HG02852 (cell line): ENCODE measurements around the gene FOXJ1.

Experiments used
- ATAC-seq: cut with Tn5 transposase; IDR thresholded peaks from one replicate; pipeline ENCODE4 v1.9.1; 2021; ENCODE audit warnings: mild to moderate bottlenecking, moderate library complexity; ENCODE audit not compliant: unreplicated experiment

The FOXJ1 gene

DNA sequence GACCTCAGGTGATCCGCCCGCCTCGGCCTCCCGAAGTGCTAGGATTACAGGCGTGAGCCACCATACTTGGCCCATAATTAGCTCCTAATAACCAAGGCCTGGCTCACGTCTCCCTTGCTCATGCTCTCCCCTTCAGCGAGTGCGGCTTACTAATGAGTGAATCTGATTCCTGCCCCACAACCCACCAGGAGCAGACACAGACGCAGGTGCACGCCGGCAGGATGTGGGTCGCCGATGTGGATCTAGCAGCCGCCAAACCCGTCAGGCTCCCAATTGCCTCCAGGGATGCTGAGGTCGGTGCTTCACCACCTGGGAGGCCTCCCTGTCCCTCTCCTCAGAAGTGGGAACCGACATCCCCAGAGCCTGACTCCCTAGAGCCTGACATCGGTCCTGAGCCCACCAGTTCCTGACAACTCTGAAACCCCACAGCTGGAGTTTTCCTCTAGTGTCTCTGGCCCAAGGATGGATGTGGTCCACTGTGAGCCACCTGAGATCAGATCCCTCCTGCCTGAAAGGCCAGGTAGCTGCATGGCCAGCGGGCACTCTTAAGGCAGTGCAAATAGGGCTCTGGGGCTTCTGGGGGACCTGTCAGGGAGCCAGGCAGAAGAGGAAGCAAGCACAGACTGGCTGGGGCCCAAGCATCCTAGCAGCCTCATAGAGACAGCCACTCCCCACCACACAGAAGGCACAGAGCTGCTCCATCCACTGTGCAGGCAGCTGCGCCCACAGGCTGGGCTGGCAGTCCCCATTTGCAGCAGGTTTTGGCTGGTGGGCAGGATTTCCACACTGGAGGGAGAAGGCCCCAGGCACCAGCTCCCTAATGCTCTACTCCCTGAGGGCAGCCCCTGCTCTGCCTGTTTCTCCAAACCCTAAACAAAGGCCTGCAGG is 48.3 kb downstream of the FOXJ1 start:
- no peak for ATAC-seq

DNA sequence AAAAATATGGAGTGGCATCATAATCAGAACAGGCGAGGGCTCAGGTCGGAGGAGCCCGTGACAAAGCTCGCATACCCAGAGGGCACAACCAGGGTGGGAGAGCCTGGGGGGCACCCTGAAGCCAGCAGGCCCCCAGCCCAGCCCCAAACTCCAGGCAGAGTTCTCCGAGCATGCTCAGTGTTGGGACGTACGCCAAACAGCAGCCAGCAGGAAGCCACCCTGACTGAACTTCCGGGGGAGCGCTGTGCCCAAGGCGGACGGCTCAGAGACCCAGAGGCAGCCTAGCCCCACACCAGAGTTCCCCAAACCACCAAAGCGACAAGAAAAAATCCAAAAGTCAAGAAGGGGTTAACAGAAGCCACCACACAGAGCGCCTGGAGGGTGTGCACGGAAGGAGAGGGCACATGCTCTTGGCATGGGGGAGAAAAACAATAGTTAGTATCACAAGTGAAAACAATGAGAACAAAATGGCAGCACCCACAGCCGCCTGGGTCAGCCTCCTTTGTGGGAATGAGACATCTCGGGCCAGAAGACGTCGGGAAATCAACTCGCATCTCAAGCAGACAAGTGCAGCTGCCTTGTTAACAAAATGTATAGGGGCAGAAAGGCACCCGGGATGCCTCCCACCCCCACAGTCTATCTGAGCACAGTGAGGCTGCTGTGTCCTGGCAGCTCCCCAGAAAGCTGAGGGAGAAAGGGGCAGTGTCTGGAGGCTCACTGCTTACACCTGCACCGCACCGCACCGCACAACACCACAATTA is 49.3 kb downstream of the FOXJ1 start:
- ATAC-seq: no peak

DNA sequence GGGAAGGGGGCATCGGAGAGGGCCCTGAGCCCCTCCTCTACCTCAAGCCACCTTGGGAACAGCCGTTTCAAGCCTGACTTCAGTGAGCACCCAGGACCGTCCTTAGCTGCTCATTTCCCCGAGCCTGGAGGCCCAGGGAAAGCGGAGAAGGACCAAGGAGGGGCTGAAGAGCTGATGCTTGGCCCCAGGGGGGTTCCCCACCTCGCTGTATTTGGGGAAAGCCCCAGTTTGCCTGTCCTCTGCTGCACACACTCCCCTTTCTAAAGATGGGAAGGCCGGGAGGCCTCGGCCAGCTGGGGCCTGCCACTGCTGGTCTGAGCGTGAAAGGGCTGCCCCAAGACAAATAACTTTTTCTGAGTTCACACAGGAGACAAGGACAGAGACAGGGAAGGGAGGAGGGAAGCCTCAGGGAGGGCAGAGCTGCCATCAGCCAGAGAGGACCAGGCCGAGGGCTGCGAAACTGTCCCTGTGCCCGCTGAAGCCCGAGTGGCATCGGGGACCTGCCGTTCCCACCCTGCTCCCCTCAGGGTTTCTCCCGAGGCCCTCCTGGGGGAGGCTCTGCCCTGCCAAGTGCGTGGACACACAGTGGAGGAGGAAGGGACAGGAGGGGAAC is 50.4 kb downstream of the FOXJ1 start:
- ATAC-seq: no peak

DNA sequence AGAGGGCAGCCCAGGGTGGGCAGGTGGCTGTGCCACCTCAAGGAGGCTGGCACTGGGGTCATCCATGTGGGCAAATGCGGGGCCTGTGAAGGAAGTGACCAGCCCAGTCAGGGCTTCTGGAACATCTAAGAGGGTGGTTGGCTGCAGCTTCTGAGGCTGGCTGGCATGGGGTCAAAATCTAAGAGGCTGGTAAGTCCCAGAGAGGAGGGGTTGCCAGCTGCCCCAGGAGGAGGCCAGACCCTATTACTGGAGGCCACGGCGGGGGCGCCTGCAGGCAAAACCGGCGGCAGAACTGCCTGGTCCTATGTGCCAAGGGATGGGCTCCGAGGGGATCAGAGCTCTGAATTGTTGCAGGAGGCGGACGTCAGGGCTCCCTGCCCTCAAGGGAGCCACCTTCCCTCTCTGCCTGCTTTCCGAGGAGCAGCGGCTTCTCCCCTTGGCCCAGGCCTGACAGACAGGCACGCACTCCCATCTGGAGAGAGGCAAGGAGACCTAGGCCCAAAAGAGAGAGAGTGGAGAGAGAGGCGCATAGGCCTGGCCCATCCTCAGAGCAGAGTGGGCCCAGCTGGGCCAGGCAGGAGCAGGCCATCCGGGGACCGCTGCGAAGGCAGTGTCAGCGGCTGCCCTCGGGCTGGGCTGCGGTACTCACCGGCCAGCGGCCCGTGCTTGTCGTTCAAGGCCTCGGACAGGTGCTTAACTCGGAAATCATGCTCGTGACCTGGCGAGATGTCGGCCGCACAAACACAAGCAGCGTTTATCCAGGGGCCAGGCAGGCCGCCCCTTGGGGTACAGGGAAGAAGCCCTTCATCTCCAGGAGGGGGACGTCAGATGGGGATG is 51.1 kb downstream of the FOXJ1 start:
- no peak for ATAC-seq

DNA sequence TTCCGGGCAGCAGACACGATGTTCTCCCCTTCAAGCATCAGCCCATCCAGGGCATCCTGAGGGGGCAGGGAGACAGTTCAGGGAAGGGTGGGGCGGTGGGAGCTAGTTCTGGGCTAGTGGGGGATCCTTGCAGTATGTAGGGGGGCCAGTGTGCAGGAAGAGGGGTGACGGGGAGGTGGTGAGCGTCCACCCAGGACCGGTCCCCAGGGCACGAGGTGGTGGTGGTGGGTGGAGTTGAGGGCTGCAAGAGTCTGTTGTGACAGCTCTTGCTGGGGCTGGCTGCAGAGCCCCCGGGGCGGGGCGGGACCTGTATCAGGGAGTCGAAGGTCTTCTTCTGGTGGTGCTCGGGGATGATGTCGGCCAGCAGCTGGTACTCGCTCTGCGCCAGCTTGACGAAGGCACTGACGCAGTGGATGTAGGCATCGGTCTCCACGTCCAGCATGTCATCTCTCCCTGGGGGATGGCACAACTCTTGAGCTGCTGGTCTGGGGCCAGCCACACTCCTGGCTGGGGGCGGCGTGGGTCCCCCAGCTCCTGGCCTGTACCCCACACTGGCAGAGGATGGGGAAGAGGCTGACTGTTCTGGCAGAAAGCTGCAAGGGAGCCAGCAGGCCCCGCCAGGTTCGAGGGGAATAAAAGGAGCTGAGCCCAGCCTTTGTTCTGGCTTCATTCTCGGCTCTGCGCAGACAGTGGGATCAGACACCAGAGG is 52.0 kb downstream of the FOXJ1 start:
- ATAC-seq: no peak

DNA sequence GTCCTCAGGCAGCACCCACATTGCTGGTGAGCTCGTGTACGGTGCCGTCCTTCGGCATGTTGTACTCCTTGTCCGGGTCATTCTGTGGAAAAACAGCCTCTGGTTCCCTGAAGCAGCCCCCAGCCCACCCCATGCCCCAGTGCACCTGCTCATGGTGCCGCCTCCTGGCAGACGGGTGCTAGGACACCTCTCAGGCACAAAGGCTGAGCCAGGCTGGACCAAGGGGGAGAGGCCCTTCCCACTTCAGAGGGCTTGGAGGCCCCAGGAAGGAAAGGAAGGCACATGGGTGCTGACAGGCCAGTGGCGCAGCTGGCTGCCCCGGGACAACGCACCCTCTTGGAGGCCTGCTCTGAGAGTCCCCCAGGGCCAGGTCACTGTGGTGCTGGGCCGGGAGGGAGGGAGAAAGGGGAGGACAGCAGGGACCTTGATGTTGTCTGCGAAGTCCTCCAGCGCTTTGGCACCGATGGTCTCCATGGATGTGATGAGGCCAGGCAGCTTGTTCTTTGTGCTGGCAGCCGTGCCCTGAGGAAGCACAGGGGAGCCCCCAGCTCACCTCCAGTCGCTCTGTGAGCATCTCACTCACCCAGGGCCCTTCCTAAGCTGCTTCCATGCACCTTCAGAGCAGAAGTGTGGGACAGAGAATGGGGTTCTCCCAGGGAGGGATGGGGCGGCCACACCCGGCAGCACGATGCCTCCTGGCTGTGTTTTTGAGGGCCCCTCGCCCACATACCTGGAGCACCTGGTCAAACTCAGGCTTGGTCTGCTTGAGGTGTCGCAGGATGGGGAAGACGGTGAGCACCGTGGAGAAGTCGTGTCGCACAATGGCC is 52.8 kb downstream of the FOXJ1 start:
- ATAC-seq: no peak

DNA sequence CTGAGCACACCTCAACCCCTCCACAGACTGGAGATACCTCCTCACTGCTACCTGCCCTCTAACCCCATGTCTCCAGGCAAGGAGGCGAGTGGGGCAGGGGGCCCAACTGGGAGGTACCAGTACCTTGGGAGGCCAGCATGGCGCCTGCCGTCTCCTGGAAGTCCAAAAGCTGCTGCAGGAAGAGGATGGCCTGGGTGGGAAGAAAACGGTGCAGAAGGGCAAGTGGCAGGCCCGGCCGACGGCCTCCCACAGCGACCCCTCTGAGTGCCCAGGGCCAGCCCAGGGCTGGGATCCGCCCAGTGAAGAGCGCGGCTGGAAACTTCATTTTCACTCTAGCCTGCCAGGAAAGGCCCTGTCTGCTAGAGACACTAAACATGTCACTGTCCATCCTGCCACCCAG is 53.5 kb downstream of the FOXJ1 start:
- no peak for ATAC-seq

DNA sequence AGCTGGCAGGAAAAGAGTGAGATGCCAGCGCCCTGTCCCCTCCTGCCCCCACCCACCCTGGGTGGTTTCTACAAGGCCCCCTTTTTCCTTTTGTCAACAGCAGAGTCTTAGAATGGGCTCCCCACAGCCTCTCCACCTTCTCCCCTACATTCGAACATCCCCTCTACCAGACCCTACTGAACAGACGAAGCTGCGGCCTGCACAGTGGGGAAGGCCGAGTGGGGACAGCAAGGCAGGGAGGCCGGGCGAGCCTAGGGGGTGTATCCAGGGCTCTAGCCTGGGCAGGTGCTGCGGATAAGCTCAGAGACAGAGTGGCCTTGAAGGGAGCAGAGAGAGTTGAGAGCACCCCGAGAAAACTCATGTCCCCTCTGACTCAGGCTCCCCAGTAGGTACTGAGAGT is 54.7 kb downstream of the FOXJ1 start:
- ATAC-seq: no peak
